ENCODE results near the gene NFATC3. TPM values are rescaled to one million over a fixed set of nuclear protein-coding genes. Genes with fewer than 3 reads are reported as not detected.
"Not testable (repeated sequence)": the region's sequence is repeated elsewhere in the genome, so short reads cannot be mapped to it uniquely, and the experiment has no call there.

The NFATC3 gene
- total RNA-seq, 4 donors from 2014 or later, result 28.2 to 49.2 (median 31.9) TPM

DNA sequence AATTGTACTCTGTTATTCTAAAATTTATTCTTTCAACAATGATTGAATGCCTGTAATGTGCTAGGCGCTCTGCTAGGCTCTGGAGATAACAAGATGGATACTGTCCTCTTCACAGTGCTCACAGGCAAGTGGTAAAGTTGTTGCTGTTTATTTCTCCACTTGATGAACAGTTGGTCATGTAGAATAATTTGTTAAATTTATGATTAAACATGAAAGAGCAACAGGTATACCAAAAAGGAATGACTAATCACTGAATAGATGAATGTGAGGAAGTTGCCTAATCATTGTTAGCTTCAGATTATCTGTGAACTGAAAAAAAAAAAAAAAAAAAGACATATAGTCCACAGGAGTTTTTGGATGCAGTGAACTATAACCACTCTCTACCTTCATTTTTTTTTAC, 62.3 kb downstream of the NFATC3 start:
- no peak for DNase-seq (ENCODE audit: low spot score in 2 of 2)
- WGBS, 2 donors, result 97 to 100% methylated on average over 1 of the region's 1 CpG
- no peak overlapping the region for H3K4me3 ChIP-seq (ENCODE audit: low read depth, poor library complexity, severe bottlenecking)
- intact Hi-C loops (cut with DNase I; ENCODE audit: low total_unique reads), result no loop called here
- TF ChIP-seq, protein P1, sequence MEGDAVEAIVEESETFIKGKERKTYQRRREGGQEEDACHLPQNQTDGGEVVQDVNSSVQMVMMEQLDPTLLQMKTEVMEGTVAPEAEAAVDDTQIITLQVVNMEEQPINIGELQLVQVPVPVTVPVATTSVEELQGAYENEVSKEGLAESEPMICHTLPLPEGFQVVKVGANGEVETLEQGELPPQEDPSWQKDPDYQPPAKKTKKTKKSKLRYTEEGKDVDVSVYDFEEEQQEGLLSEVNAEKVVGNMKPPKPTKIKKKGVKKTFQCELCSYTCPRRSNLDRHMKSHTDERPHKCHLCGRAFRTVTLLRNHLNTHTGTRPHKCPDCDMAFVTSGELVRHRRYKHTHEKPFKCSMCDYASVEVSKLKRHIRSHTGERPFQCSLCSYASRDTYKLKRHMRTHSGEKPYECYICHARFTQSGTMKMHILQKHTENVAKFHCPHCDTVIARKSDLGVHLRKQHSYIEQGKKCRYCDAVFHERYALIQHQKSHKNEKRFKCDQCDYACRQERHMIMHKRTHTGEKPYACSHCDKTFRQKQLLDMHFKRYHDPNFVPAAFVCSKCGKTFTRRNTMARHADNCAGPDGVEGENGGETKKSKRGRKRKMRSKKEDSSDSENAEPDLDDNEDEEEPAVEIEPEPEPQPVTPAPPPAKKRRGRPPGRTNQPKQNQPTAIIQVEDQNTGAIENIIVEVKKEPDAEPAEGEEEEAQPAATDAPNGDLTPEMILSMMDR (IDR thresholded peaks at IDR 0.05), result no peak

DNA sequence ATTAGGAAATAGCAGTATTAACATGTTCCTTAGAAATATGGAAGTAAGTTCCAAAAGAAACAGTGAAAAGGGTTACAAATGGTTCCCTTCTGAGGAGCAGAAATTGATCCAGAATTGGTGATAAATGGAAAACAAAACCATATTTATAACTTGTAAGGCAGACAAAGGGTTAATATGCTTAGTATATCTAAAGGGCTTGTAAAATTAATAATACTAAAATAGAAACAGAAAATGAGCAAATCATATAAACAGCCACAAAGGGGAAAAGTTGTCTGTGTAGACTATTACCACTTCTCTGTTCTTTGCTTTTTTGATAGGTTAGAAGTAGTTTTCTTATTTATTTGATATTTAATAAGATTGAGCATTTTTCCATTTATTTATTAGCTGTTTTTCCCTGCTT, 64.4 kb downstream of the NFATC3 start:
- H3K4me3 ChIP-seq (ENCODE audit: low read depth, poor library complexity, severe bottlenecking), result no peak overlapping the region
- intact Hi-C loops (cut with DNase I; ENCODE audit: low total_unique reads), result no loop called here
- no peak for DNase-seq (ENCODE audit: low spot score in 2 of 2)
- TF ChIP-seq, protein P1 (IDR thresholded peaks at IDR 0.05), result no peak
- no peak for TF ChIP-seq POLR2A (IDR thresholded peaks at IDR 0.05)

DNA sequence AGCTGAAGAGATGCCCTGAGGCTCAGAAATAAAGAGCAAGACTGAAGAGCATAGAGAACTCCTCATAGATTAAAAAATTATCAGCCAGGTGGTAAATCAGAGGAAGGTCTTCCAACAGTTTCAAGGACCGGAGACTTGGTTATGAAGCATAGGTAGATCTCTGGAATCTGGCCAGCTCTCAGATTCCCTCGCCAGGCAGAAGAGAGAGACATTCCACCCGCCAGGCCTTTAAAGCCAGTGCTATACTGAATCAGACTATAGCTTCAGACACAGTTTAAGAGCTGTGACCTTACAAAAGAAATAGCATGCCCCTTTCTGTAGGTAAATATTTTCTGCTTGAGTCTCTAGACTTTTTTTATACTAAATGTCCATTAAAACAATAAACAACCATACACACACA, 70.3 kb downstream of the NFATC3 start:
- DNase-seq (ENCODE audit: low spot score in 2 of 2), result no peak
- TF ChIP-seq POLR2A (IDR thresholded peaks at IDR 0.05), result no peak
- TF ChIP-seq, protein P1 (IDR thresholded peaks at IDR 0.05), result no peak
- H3K4me3 ChIP-seq (ENCODE audit: low read depth, poor library complexity, severe bottlenecking), result no peak overlapping the region
- WGBS, 2 donors, result 70 to 78% methylated on average over 3 of the region's 3 CpGs
- intact Hi-C loops (cut with DNase I; ENCODE audit: low total_unique reads), result no loop called here

DNA sequence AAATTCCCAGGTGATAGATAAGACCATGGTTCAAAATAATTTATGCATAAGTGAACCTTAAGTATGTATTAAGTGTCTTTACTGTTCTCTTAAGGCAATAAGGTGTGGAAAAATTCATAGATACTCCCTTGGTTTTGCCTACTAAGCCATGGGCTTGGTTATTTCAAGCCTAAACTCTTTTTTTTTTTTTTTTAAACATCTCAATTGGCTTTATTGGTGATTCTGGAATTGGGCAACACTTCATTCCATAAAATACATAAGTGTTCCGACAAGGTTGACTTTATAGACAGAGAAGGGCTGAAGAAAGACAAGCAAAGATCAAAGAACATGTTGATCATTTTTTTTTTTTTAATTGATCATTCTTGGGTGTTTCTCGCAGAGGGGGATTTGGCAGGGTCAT, 77.2 kb downstream of the NFATC3 start:
- TF ChIP-seq, protein P1 (IDR thresholded peaks at IDR 0.05), result no peak
- no peak for TF ChIP-seq POLR2A (IDR thresholded peaks at IDR 0.05)
- intact Hi-C loops (cut with DNase I; ENCODE audit: low total_unique reads), result no loop called here

DNA sequence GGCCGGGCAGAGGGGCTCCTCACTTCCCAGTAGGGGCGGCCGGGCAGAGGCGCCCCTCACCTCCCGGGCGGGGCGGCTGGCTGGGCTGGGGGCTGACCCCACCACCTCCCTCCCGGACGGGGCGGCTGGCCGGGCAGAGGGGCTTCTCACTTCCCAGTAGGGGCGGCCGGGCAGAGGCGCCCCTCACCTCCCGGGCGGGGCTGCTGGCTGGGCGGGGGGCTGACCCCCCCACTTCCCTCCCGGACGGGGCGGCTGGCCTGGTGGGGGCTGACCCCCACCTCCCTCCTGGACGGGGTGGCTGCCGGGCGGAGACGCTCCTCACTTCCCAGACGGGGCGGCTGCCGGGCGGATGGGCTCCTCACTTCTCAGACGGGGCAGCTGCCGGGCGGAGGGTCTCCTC, 78.1 kb downstream of the NFATC3 start:
- WGBS, 2 donors, result 100% methylated on average over 3 of the region's 31 CpGs; no CpG with 5 or more reads in 1 of the 2 donors
- intact Hi-C loops (cut with DNase I; ENCODE audit: low total_unique reads); H3K4me3 ChIP-seq (ENCODE audit: low read depth, poor library complexity, severe bottlenecking); DNase-seq (ENCODE audit: low spot score in 2 of 2): not testable (repeated sequence)

More for the DNA sequence above, 77.2 kb downstream of the NFATC3 start:
- DNase-seq (ENCODE audit: low spot score in 2 of 2), result no peak
- no peak overlapping the region for H3K4me3 ChIP-seq (ENCODE audit: low read depth, poor library complexity, severe bottlenecking)
- 97 to 98% methylated on average over 2 of the region's 2 CpGs for WGBS, 2 donors

DNA sequence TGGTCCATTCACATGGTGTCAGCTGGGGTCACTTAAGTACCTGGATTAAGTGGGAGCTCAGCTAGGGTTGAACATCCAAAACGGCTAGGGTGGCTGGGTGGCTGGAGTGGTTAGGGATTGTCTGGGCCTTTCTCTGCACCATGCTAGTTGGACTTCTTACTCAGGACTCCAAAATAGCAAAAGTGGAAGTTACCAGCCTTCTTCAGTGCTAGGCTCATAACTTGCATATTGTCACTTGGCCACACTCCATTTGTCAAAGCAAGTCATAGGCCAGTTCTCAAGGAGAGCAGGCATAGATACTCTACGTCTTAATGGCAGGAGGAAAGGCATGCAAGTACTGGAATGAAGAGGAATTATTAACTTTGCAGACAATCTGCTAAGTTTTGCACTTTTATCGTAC, 81.1 kb downstream of the NFATC3 start:
- no peak for DNase-seq (ENCODE audit: low spot score in 2 of 2)
- intact Hi-C loops (cut with DNase I; ENCODE audit: low total_unique reads), result no loop called here
- WGBS, 2 donors, result 82 to 88% methylated on average over 3 of the region's 3 CpGs
- H3K4me3 ChIP-seq (ENCODE audit: low read depth, poor library complexity, severe bottlenecking), result no peak overlapping the region
- TF ChIP-seq POLR2A (IDR thresholded peaks at IDR 0.05), result no peak
- TF ChIP-seq, protein P1 (IDR thresholded peaks at IDR 0.05), result no peak
